Activated gamma-delta T cell treated with Interleukin-2 at 50 U/mL for 16 hours (primary cell): ENCODE results near the gene CCDC141.

Experiments used
- DNase-seq: peaks from one replicate; pipeline ENCODE4 v3.0.0-alpha.2; 2020

Gene CCDC141

GRCh38 chr2:178908810-178909209 lies 141.1 kb downstream of the CCDC141 start:
- DNase-seq = no peak

GRCh38 chr2:178905261-178905660 lies 144.7 kb downstream of the CCDC141 start:
- no peak for DNase-seq

GRCh38 chr2:178899656-178900055 lies 150.3 kb downstream of the CCDC141 start:
- no peak for DNase-seq

- DNase-seq = no peak
Measured at GRCh38 chr2:178895872-178896271, 154.1 kb downstream of the CCDC141 start.

- no peak for DNase-seq
Measured at GRCh38 chr2:178895171-178895570, 154.8 kb downstream of the CCDC141 start.

GRCh38 chr2:178892751-178893625 lies 156.9 kb downstream of the CCDC141 start:
- no peak for DNase-seq

GRCh38 chr2:178891959-178892485 lies 157.9 kb downstream of the CCDC141 start:
- DNase-seq = no peak

GRCh38 chr2:178891265-178891958 lies 158.5 kb downstream of the CCDC141 start:
- DNase-seq = peak; percentile 49

- DNase-seq = no peak
Measured at GRCh38 chr2:178886006-178886405, 163.9 kb downstream of the CCDC141 start.

- no peak for DNase-seq
Measured at GRCh38 chr2:178884440-178884839, 165.5 kb downstream of the CCDC141 start.

- DNase-seq = no peak
Measured at GRCh38 chr2:178882666-178883440, 167.1 kb downstream of the CCDC141 start.

GRCh38 chr2:178881075-178881474 lies 168.9 kb downstream of the CCDC141 start:
- DNase-seq = no peak

GRCh38 chr2:178880257-178880656 lies 169.7 kb downstream of the CCDC141 start:
- DNase-seq = no peak

GRCh38 chr2:178877874-178878273 lies 172.1 kb downstream of the CCDC141 start:
- no peak for DNase-seq

GRCh38 chr2:178874529-178875240 lies 175.3 kb downstream of the CCDC141 start:
- no peak for DNase-seq

- DNase-seq = no peak
Measured at GRCh38 chr2:178873912-178874311, 176.0 kb downstream of the CCDC141 start.

- DNase-seq = no peak
Measured at GRCh38 chr2:178871536-178871935, 178.4 kb downstream of the CCDC141 start.

GRCh38 chr2:178870703-178871102 lies 179.2 kb downstream of the CCDC141 start:
- no peak for DNase-seq

GRCh38 chr2:178865999-178866398 lies 183.9 kb downstream of the CCDC141 start:
- DNase-seq = no peak

GRCh38 chr2:178865146-178865936 lies 184.6 kb downstream of the CCDC141 start:
- no peak for DNase-seq

GRCh38 chr2:178863856-178864620 lies 185.9 kb downstream of the CCDC141 start:
- no peak for DNase-seq
